ENCODE data around the gene GLT1D1. TPM values are rescaled to one million over a fixed set of nuclear protein-coding genes. Genes with fewer than 3 reads are reported as not detected.

The GLT1D1 gene
- total RNA-seq, 2 experiments from 2014 or later = 0.19 to 0.22 TPM

GRCh38 chr12:128905003-128905544, 51.8 kb downstream of the GLT1D1 start:
- Histone ChIP-seq H3K36me3 (ENCODE audit: insufficient read depth, low read length) (no peaks in the 10 kb centered on the region), H3K9me3 (ENCODE audit: control insufficient read depth in 1 of 2, insufficient read depth in 1 of 2, low read length in 2 of 2) (no peaks in the 10 kb centered on the region), H3K27me3 (ENCODE audit: control insufficient read depth in 1 of 2, insufficient read depth in 2 of 2, low read length in 2 of 2) (no peaks in the 10 kb centered on the region), H3K4me3 (ENCODE audit: low read length) (no peak overlapping the region), H3K4me1 (ENCODE audit: insufficient read depth, low read length) (no peaks in the 10 kb centered on the region), H3K27ac (ENCODE audit: low read depth in 1 of 2, low read length in 2 of 2) (no peak overlapping the region)
- ChIA-PET POLR2A (no interaction called here), CTCF (no interaction called here)
- intact Hi-C loops (cut with DNase I, micrococcal nuclease) = no loop called here
- Mint-ChIP-seq H3K27ac (no peak overlapping the region), H3K27me3 (no peaks in the 10 kb centered on the region), H3K4me1 (ENCODE audit: low read depth) (no peaks in the 10 kb centered on the region), H3K9me3 (no peaks in the 10 kb centered on the region), H3K4me3 (no peak overlapping the region), H3K36me3 (ENCODE audit: low read depth) (no peaks in the 10 kb centered on the region)
- TF ChIP-seq, protein P1, sequence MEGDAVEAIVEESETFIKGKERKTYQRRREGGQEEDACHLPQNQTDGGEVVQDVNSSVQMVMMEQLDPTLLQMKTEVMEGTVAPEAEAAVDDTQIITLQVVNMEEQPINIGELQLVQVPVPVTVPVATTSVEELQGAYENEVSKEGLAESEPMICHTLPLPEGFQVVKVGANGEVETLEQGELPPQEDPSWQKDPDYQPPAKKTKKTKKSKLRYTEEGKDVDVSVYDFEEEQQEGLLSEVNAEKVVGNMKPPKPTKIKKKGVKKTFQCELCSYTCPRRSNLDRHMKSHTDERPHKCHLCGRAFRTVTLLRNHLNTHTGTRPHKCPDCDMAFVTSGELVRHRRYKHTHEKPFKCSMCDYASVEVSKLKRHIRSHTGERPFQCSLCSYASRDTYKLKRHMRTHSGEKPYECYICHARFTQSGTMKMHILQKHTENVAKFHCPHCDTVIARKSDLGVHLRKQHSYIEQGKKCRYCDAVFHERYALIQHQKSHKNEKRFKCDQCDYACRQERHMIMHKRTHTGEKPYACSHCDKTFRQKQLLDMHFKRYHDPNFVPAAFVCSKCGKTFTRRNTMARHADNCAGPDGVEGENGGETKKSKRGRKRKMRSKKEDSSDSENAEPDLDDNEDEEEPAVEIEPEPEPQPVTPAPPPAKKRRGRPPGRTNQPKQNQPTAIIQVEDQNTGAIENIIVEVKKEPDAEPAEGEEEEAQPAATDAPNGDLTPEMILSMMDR (IDR thresholded peaks at IDR 0.05) = no peak
- ATAC-seq (ENCODE audit: poor library complexity) (no peak), DNase-seq (no peak)

DNA sequence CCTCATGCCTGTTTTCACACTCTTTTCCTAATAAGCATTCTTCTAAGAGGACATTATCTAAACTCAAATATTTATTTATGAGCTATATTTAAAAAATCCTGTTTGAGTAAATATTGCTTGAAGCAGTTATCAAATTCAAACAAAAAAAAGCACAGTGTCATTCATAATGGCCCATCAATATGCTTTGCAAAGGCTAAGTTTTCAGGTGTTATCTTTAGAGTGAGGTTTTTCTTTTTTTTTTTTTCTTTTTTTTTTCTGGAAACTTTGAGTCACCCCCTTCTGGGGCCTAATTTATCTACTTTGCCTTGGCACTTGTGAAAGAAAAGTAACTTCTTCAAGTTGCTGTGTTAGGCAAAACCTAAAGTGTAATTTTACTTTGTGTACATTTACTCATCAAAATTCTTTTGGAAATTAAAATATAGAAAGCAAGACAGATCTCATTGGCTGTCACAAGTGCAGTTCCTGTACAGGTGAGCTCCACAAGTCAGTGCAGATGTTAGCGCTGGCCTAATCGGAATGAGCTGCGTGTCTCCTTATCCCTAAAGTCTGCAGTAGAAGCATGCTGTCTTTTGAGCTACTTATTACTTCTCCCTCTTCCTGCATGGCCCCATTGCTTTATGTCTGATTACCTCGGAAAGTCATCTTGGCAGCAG, 53.3 kb downstream of the GLT1D1 start:
- Histone ChIP-seq H3K4me1 (ENCODE audit: insufficient read depth, low read length) (no peaks in the 10 kb centered on the region), H3K9me3 (ENCODE audit: control insufficient read depth in 1 of 2, insufficient read depth in 1 of 2, low read length in 2 of 2) (no peaks in the 10 kb centered on the region), H3K27ac (ENCODE audit: low read depth in 1 of 2, low read length in 2 of 2) (no peak overlapping the region), H3K36me3 (ENCODE audit: insufficient read depth, low read length) (no peaks in the 10 kb centered on the region), H3K4me3 (ENCODE audit: low read length) (no peak overlapping the region), H3K27me3 (ENCODE audit: control insufficient read depth in 1 of 2, insufficient read depth in 2 of 2, low read length in 2 of 2) (no peaks in the 10 kb centered on the region)
- Mint-ChIP-seq H3K9me3 (no peaks in the 10 kb centered on the region), H3K27me3 (no peaks in the 10 kb centered on the region), H3K4me1 (ENCODE audit: low read depth) (no peaks in the 10 kb centered on the region), H3K4me3 (no peak overlapping the region), H3K36me3 (ENCODE audit: low read depth) (no peaks in the 10 kb centered on the region), H3K27ac (no peak overlapping the region)
- ChIA-PET CTCF (no interaction called here), POLR2A (no interaction called here)
- no peak for DNase-seq
- TF ChIP-seq, protein P1 (IDR thresholded peaks at IDR 0.05) = no peak
- no peak for ATAC-seq (ENCODE audit: poor library complexity)
- intact Hi-C loops (cut with DNase I, micrococcal nuclease) = no loop called here

- ATAC-seq (ENCODE audit: poor library complexity) (no peak), DNase-seq (no peak)
- POLR2A ChIA-PET = no interaction called here
- H3K27me3 ChIP-seq (ENCODE audit: control insufficient read depth in 1 of 2, insufficient read depth in 2 of 2, low read length in 2 of 2) = no peaks in the 10 kb centered on the region
- H3K4me1 ChIP-seq (ENCODE audit: insufficient read depth, low read length) = no peaks in the 10 kb centered on the region
- no peak overlapping the region for H3K27ac Mint-ChIP-seq
- H3K36me3 Mint-ChIP-seq (ENCODE audit: low read depth) = no peaks in the 10 kb centered on the region
- CTCF ChIA-PET = no interaction called here
- TF ChIP-seq, protein P1 (IDR thresholded peaks at IDR 0.05) = no peak
- no peaks in the 10 kb centered on the region for H3K27me3 Mint-ChIP-seq
- no peak overlapping the region for H3K27ac ChIP-seq (ENCODE audit: low read depth in 1 of 2, low read length in 2 of 2)
- no peaks in the 10 kb centered on the region for H3K9me3 ChIP-seq (ENCODE audit: control insufficient read depth in 1 of 2, insufficient read depth in 1 of 2, low read length in 2 of 2)
- intact Hi-C loops (cut with DNase I, micrococcal nuclease) = no loop called here
- H3K9me3 Mint-ChIP-seq = no peaks in the 10 kb centered on the region
- no peak overlapping the region for H3K4me3 ChIP-seq (ENCODE audit: low read length)
- H3K4me1 Mint-ChIP-seq (ENCODE audit: low read depth) = no peaks in the 10 kb centered on the region
- no peaks in the 10 kb centered on the region for H3K36me3 ChIP-seq (ENCODE audit: insufficient read depth, low read length)
- no peak overlapping the region for H3K4me3 Mint-ChIP-seq
Measured at GRCh38 chr12:128908254-128908653, 55.0 kb downstream of the GLT1D1 start.

All from CD4-positive, alpha-beta T cell (primary cell).